Esophagus squamous epithelium (tissue), 4 donors: ENCODE measurements around the gene TOR4A.

Experiments
- POLR2A ChIP-seq, 4 donors: fragments of 450-650 bp; IDR thresholded peaks; one replicate each; pipeline ENCODE4 v1.6.1; 2017; ENCODE audit warnings: antibody characterized with exemption in 4 of 4, mild to moderate bottlenecking in 4 of 4, moderate library complexity in 3 of 4
- TF ChIP-seq, protein P1 (sequence below), 6 experiments: fragments of 450-650 bp in 4 of 6; fragments of 200-600 bp in 2 of 6; sonication (generic) in 2 of 6; IDR thresholded peaks; one replicate each; pipeline ENCODE4 v1.5.1; 2016 to 2019; ENCODE audit warnings: antibody characterized with exemption in 6 of 6, mild to moderate bottlenecking in 4 of 6, moderate library complexity in 4 of 6

- TF ChIP-seq, protein P1, sequence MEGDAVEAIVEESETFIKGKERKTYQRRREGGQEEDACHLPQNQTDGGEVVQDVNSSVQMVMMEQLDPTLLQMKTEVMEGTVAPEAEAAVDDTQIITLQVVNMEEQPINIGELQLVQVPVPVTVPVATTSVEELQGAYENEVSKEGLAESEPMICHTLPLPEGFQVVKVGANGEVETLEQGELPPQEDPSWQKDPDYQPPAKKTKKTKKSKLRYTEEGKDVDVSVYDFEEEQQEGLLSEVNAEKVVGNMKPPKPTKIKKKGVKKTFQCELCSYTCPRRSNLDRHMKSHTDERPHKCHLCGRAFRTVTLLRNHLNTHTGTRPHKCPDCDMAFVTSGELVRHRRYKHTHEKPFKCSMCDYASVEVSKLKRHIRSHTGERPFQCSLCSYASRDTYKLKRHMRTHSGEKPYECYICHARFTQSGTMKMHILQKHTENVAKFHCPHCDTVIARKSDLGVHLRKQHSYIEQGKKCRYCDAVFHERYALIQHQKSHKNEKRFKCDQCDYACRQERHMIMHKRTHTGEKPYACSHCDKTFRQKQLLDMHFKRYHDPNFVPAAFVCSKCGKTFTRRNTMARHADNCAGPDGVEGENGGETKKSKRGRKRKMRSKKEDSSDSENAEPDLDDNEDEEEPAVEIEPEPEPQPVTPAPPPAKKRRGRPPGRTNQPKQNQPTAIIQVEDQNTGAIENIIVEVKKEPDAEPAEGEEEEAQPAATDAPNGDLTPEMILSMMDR (IDR thresholded peaks at IDR 0.05), result peak in 2 of 6 experiments; percentile 13 to 35
- no peak for TF ChIP-seq POLR2A (IDR thresholded peaks at IDR 0.05)
Observed at GRCh38 chr9:137319011-137319738, 41.6 kb downstream of the TOR4A start.
